Aorta (tissue), 5 donors: ENCODE data around the gene ZDHHC16. TPM values are rescaled to one million over a fixed set of nuclear protein-coding genes. Genes with fewer than 3 reads are reported as not detected.
"Not testable (repeated sequence)": the region's sequence is repeated elsewhere in the genome, so short reads cannot be mapped to it uniquely, and the experiment has no call there.

ENCODE experiments used
- ATAC-seq: fragments of 200-7000 bp; cut with Tn5 transposase; one replicate; pipeline ENCODE4 v1.9.1; 2022; ENCODE audit warnings: moderate library complexity; ENCODE audit not compliant: low FRiP score
- DNase-seq, 2 donors: peaks; one replicate each; pipeline ENCODE4 v3.0.0-alpha.2; 2020
- H3K27ac ChIP-seq, 2 donors: one replicate each; pipeline ENCODE4 v1.5.1; 2013; ENCODE audit warnings: low read length in 2 of 2, mild to moderate bottlenecking in 2 of 2, moderate library complexity in 2 of 2, control low read depth in 1 of 2, inconsistent platforms in 1 of 2, low read depth in 1 of 2
- H3K27me3 ChIP-seq, 2 donors: one replicate each; pipeline ENCODE4 v1.6.1; 2013; ENCODE audit warnings: control low read depth in 1 of 2, low read length in 1 of 2, mild to moderate bottlenecking in 1 of 2, moderate library complexity in 1 of 2; ENCODE audit not compliant: insufficient read depth in 2 of 2, control insufficient read depth in 1 of 2
- H3K36me3 ChIP-seq, 2 donors: one replicate each; pipeline ENCODE4 v1.6.1; 2013; ENCODE audit warnings: control low read depth in 1 of 2, low read length in 1 of 2, mild to moderate bottlenecking in 1 of 2; ENCODE audit not compliant: insufficient read depth in 2 of 2, control insufficient read depth in 1 of 2
- H3K4me1 ChIP-seq, 2 donors: one replicate each; pipeline ENCODE4 v1.6.1; 2013; ENCODE audit warnings: low read length in 2 of 2, control low read depth in 1 of 2, mild to moderate bottlenecking in 1 of 2, moderate library complexity in 1 of 2; ENCODE audit not compliant: insufficient read depth in 2 of 2, control insufficient read depth in 1 of 2
- H3K4me3 ChIP-seq, 2 donors: one replicate each; pipeline ENCODE4 v1.5.1; 2013; ENCODE audit warnings: low read length in 2 of 2, control low read depth in 1 of 2, mild to moderate bottlenecking in 1 of 2
- H3K9me3 ChIP-seq: one replicate; pipeline ENCODE4 v1.6.1; 2013; ENCODE audit warnings: mild to moderate bottlenecking, low read length; ENCODE audit not compliant: control insufficient read depth
- WGBS, 2 donors: extraction: QIAGEN DNeasy Blood & Tissue Kit; methylation state at CpG; one replicate each; pipeline ENCODE4 v1.1.7; 2013; 5-methylcytosine and 5-hydroxymethylcytosine counted together
- intact Hi-C, 2 donors: fragments of 100-400 bp; cut with DNase I; formaldehyde crosslinking; loops; one replicate each; pipeline versions ENCODE4 v1.14.2 to v1.15.0; 2022
- polyA plus RNA-seq, 2 donors: library from polyadenylated mRNA; stranded (reverse); fragments of 200-250 nt; gene quantifications; one replicate each; pipeline ENCODE4 v1.2.3, GENCODE V29; 2013
- total RNA-seq, 2 donors: library from RNA; stranded (reverse); fragmentation: NEBNext Ultra II Directional; extraction: Animal tissue kit (Norgen Biotek cat#: 25700); gene quantifications; one replicate each; pipeline ENCODE4 v1.2.1, GENCODE V29; 2021
- donor health status: healthy with polysubstance abuse.
- donor health status: Bipolar disorder and iron deficiency.
- donor health status: DM: no; HTN: no; CAD: no.
- donor health status: DM: no; HTN: no; CAD: no.
- donor health status: DM: yes; HTN: yes; CAD: no.

The ZDHHC16 gene
- total and polyA plus RNA-seq, 4 donors = 17.8 to 35.6 (median 28.7) TPM

DNA sequence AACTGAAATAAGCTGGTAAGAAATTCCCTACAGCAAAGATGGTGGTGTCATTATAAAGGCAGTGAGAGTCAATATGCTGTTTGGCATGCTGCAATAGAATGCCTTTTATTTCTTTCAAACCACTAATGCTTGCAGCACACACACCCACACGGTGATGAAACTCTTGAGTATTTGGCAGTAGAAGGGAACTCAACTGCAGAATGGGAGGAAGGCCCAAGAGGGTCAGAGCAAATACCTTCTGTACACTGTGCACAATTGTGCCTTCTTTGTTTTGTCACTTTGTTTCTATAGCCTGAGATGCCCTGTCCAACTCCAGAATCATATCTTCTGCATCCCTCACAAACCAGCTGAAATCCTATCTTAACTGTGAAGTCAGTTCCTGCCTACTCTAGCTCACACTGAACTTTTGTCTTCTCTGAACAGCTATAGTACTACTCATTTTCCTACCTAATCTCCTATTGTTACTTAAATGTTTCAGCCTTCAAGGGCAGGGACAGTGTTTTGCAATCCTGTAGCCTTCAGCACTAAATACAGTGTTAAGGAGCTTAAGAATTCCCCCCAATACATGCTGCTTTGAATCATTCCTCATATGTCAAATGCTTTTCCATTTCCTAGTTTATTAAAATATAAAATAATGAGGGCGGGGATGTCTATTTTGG is 30.1 kb downstream of the ZDHHC16 start:
- Histone ChIP-seq H3K27ac (no peak overlapping the region), H3K27me3 (no peaks in the 10 kb centered on the region), H3K9me3 (no peaks in the 10 kb centered on the region), H3K4me3 (no peak overlapping the region), H3K36me3 (peaks cover 10% of the 10 kb centered on the region in 2 donors), H3K4me1 (peaks cover 0 to 2% of the 10 kb centered on the region in 2 donors)
- intact Hi-C loops = no loop called here
- 61 to 64% methylated on average over 2 of the region's 2 CpGs for WGBS, 2 donors
- ATAC-seq = no peak
- no peak for DNase-seq

DNA sequence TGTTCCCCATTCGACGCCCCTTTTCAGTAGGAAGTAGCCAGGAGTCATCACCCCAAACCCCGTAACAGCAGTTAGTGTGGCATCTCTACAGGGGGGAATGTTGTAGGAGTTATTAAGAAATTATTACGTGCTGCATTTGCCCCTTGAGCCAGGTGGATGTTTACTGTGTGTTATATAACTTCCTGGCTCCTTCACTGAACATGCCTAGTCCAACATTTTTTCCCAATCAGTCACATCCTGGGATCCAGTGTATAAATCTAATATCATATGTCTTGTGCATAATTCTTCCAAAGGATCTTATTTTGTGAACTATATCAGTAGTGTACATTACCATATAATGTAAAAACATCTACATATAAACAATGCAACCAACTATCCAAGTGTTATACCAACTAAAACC is 33.4 kb downstream of the ZDHHC16 start:
- ATAC-seq = not testable (repeated sequence)
- WGBS, 2 donors = 73 to 74% methylated on average over 4 of the region's 4 CpGs

DNA sequence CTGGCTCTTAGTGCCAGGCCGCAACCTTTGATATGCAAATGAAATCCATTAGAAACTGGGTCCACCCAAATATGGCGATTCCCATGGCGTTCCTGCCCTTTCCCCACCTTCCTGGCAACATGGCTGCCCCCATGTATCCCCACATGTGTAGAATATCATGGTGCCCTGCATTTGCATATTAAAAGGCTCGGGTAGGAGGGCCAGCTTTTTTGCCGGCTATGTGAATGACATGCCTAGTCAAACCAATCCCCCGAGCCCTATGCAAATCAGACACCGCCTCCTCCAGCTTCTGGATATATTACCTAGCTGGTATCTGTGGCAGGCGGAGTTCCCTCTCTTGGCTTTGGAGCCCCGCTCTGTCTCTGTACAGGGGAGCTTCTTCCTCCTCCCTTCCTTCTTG is 34.0 kb downstream of the ZDHHC16 start:
- no peaks in the 10 kb centered on the region for H3K27me3 ChIP-seq
- no peaks in the 10 kb centered on the region for H3K9me3 ChIP-seq
- 66 to 72% methylated on average over 9 of the region's 9 CpGs for WGBS, 2 donors
- H3K4me1 ChIP-seq = peaks cover 0 to 2% of the 10 kb centered on the region in 2 donors
- intact Hi-C loops = no loop called here
- H3K4me3 ChIP-seq = no peak overlapping the region
- peaks cover 8 to 10% of the 10 kb centered on the region in 2 donors for H3K36me3 ChIP-seq
- no peak overlapping the region for H3K27ac ChIP-seq
- ATAC-seq = no peak
- DNase-seq = no peak

More for the DNA sequence above, 33.4 kb downstream of the ZDHHC16 start:
- H3K4me3 ChIP-seq, H3K9me3 ChIP-seq, H3K27ac ChIP-seq, H3K27me3 ChIP-seq, H3K4me1 ChIP-seq, intact Hi-C loops, DNase-seq, H3K36me3 ChIP-seq: not testable (repeated sequence)

DNA sequence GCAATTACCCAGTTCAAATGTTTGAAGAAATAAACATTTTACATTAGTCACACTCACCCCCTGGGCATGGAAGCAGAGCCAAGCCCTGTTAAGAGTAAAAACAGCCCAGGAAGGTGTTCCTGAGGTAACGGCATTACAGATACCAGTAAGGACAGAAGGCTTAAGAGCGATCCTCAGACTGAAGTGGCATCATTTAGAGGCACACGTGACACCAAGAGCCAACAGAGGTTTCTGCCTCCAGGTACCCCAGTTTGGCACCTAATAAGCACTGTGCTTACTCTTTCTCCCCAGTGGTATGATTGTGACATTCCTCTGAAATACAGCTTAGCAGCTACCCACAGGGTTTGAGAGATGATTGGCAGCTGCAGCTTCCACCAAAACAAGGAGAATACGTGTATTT is 35.1 kb downstream of the ZDHHC16 start:
- no peak for DNase-seq
- ATAC-seq = no peak
- Histone ChIP-seq H3K27ac (no peak overlapping the region), H3K4me1 (peaks cover 0 to 2% of the 10 kb centered on the region in 2 donors), H3K27me3 (no peaks in the 10 kb centered on the region), H3K36me3 (peaks cover 4 to 10% of the 10 kb centered on the region in 2 donors), H3K9me3 (no peaks in the 10 kb centered on the region), H3K4me3 (no peak overlapping the region)
- intact Hi-C loops = no loop called here
- WGBS, 2 donors = 85 to 90% methylated on average over 4 of the region's 4 CpGs

DNA sequence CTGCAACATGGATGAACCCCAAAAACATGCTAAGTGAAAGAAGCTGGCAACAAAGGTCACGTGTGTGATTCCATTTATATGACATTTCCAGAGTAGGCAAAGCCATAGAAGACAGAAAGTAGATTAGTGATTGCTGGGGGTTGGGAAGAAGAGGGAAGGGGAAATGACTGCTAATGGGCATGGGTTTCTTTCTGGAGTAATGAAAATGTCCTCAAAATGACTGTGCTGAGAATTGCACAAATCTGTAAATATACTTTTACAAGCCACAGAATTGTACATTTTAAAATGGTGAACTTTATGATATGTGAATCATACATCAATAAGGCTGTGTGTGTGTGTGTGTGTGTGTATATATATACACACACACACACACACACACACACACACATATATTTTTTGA is 36.4 kb downstream of the ZDHHC16 start:
- Histone ChIP-seq H3K4me3 (no peak overlapping the region), H3K27me3 (no peaks in the 10 kb centered on the region), H3K36me3 (peaks cover 4 to 9% of the 10 kb centered on the region in 2 donors), H3K27ac (no peak overlapping the region), H3K4me1 (peaks cover 0 to 2% of the 10 kb centered on the region in 2 donors), H3K9me3 (no peaks in the 10 kb centered on the region)
- ATAC-seq = no peak
- DNase-seq = no peak
- WGBS, 2 donors = 85 to 93% methylated on average over 1 of the region's 1 CpG
- intact Hi-C loops = no loop called here

DNA sequence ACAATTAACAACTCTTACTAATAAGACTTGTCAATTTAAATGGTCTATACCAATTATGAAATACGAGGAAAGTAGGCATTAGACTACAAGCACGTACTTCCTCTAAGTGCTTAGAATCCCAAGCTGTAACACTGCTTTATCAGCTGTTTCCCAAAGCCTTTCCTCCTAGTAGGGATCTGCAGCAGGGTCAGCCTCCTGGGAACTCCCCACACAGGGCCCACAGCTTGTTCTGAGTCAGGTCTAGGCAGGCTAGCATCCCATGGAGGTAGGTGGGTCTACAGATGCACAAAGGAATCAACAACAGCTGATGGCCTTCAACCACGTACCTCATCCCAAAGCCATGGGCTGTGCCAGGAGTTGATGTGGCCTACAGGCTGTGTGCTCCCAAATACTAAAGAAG is 37.5 kb downstream of the ZDHHC16 start:
- peaks cover 0 to 2% of the 10 kb centered on the region in 2 donors for H3K4me1 ChIP-seq
- H3K36me3 ChIP-seq = peaks cover 0 to 3% of the 10 kb centered on the region in 2 donors
- no peak for ATAC-seq

DNA sequence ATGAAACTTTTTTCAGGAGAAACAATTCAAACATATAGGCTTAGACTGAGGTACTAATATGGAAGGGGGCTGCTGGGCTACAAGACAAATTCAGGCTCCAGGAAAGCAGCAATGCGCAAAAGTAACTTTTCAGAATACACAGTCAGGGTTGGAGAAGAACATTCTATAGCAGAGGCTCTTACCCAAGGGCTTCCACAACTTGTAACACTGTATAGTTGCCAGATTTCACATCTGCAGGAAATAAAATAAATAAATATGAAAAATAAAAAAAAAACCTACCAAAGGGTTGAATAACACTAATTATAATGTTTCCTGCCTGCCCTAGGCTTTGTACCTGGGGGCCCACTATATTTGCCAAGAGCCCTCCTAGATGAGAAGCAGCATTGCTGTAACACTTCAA is 37.9 kb downstream of the ZDHHC16 start:
- no peak overlapping the region for H3K27ac ChIP-seq
- H3K9me3 ChIP-seq = no peaks in the 10 kb centered on the region
- 89 to 100% methylated on average over 1 of the region's 1 CpG for WGBS, 2 donors
- DNase-seq (no peak), ATAC-seq (no peak)
- no peak overlapping the region for H3K4me3 ChIP-seq
- no peaks in the 10 kb centered on the region for H3K27me3 ChIP-seq
- intact Hi-C loops = no loop called here
- peaks cover 0 to 3% of the 10 kb centered on the region in 2 donors for H3K36me3 ChIP-seq
- H3K4me1 ChIP-seq = peaks cover 0 to 2% of the 10 kb centered on the region in 2 donors

More for the DNA sequence above, 37.5 kb downstream of the ZDHHC16 start:
- WGBS, 2 donors = 77 to 86% methylated on average over 3 of the region's 3 CpGs
- Histone ChIP-seq H3K9me3 (no peaks in the 10 kb centered on the region), H3K27me3 (no peaks in the 10 kb centered on the region), H3K4me3 (no peak overlapping the region), H3K27ac (peak overlapping the region in 1 of 2 donors; percentile 3)
- intact Hi-C loops = no loop called here
- DNase-seq = no peak

DNA sequence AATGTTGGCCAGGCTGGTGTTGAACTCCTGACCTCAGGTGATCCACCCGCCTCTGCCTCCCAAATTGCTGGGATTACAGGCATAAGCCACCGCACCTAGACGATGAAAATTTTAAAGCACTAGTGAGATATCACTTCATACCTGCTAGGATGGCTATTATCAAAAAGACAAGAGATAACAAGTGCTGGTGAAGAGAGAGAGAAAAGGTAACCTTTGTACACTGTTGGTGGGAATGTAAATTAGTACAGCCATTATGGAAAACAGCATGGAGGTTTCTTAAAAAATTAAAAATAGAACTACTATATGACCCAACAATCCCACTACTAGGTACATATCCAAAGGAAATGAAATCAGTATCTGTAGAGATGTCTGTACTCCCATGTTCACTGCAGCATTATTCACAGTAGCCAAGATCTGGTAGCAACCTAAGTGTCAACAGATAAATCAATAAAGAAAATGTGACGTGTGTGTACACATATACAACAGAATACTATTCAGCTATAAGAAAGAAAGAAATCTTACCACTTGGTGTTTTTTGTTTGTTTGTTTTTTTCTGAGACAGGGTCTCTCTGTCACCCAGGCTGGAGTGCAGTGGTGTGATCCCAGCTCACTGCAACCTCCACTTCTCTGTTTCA is 39.8 kb downstream of the ZDHHC16 start:
- Histone ChIP-seq H3K4me3 (no peak overlapping the region), H3K9me3 (no peaks in the 10 kb centered on the region), H3K27me3 (no peaks in the 10 kb centered on the region), H3K27ac (no peak overlapping the region), H3K36me3 (peaks cover 0 to 2% of the 10 kb centered on the region in 2 donors), H3K4me1 (no peaks in the 10 kb centered on the region)
- 93 to 96% methylated on average over 4 of the region's 4 CpGs for WGBS, 2 donors
- intact Hi-C loops = no loop called here
- ATAC-seq (no peak), DNase-seq (no peak)

DNA sequence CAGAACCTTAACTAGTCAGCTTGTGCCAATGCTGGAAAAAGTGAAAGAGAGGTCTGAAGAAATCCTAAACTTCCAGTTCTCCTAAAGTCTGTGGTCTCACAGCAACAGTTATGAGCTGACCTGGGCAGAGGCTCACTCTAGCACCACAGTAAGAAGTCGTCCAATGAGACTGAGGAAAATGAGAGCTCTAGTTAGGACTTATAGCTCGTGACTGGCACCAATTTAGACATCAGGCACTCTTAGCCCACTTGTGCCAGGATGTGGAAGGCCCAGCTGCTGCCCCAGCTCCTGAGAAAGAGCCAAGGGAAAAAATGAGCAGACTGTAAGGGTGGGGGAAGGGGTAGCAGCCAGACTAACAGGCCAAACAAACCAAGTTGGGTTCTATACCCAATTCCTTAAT is 44.6 kb downstream of the ZDHHC16 start:
- H3K4me3 ChIP-seq = no peak overlapping the region
- DNase-seq = no peak
- intact Hi-C loops = loop anchor here in 1 of 2 donors (10.0 kb wide), 1 partner anchor 46 kb away; the partner anchor contains the start of genes EXOSC1 and ZDHHC16
- WGBS, 2 donors = 0 to 8% methylated on average over 2 of the region's 2 CpGs
- peak; percentile 74 for ATAC-seq
- H3K27me3 ChIP-seq = no peaks in the 10 kb centered on the region
- no peaks in the 10 kb centered on the region for H3K36me3 ChIP-seq
- H3K9me3 ChIP-seq = no peaks in the 10 kb centered on the region
- peak overlapping the region; percentile 30 to 70 for H3K27ac ChIP-seq
- peaks cover 0 to 5% of the 10 kb centered on the region in 2 donors for H3K4me1 ChIP-seq
